Activated CD4-positive, alpha-beta T cell treated with anti-CD3 and anti-CD28 coated beads, Interleukin-2, amount 50 U/mL, for 4 hours (primary cell): ENCODE results near the gene FCAMR.

Source experiments
- DNase-seq, 2 experiments: peaks; one replicate each; pipeline ENCODE4 v3.0.0-alpha.2; 2020

FCAMR gene

DNA sequence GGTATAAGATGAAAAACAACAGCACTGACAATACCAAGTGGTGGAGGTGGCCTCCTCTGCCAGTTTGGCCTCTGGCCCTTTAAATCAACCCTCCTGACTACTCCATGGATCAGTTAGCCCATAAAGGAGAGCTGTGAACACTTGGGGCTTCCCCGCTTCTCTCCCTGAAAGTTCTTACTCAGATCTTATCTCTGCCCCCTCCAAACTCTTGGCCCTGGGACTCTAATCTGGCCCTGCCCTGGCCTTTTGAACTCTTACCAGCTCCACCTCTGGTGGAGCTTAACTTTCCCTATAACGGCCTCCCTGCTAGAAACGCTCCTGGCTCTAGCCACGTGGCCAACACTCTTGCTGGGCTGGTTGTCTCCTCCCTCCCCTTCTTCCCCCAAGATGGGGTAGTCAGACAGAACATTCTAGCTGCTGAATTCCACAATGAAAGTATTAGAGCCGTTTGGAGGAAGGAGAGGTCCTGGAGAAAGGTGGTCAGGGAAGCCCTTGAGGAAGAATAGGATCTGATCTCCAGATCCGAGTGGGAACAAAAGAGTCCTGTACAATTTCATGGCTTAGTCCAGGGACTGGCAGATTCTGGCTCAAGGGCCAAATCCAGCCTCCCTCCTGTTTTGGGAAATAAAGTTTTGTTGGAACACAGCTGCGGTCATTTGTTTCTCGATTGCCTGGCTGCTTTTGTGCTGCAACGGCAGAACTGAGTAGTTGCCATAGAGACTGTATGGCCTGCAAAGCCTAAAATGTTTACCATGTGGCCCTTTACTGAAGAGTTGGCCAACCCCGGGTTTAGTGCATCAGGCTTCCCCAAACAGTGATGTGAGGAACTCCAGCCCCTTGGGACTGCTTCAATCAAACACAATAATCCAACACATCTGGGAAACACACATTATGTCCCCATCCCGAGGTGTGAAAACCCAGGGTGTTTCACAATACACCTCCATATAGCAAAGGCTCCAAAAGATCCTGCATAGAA lies 14.5 kb downstream of the FCAMR start:
- DNase-seq, result no peak

DNA sequence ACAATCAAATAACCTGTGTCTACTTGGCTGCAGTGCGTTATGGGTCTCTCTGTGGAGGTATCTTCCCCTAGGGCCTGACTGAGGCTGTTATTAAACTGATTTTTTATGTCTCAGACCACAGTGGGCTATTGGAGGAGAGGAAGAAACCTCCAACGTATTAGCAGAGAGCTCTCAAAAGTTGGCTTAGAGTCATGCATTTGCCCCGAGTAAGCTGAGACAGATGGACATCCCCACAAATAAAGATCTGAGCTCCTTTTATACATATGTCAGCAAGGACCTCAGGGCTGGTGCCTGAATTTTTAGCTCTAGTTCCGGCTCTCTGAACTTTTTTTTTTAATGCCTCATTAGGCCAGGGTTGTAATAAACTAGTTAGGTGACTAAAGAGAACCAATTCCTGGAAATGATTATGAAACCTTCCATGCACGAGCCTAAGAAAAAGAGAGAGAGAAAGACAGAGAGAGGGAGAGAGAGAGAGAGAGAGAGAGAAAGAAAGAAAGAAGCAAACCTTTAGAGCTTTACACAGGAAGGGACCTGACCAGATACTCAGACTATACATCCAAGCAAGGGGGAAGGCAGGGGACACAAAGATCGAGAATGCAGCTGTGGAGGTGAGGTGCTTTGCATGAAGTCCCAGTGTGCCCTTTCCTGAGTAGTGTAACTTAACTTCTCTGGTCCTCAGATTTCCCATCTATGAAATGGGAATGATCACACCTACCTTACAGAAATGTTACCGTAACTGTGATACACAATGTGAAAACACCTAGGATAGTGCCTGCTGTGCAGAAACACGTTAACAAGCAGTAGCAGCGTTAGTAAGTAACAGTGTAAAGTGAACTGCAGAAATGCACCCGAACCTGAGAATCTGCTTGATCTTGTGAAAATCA lies 15.6 kb downstream of the FCAMR start:
- DNase-seq, result no peak

DNA sequence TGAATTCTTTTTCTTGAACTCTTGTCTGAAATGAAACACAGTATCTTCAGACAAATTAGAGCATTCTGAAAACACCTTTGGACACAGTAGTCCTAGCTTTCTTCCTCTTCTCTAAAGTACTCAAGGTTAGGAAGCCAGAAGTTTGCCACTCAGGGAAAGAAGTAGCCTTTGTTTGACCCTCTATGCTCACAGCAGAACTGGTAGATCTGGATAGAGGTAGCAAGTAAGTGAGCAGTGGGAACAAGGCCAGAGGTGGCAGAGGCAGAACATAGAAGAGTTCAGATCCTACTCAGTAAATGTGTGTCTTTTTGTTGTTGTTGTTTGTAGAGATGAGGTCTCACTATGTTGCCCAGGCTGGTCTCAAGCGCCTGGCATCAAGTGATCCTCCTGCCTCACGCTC lies 16.6 kb downstream of the FCAMR start:
- no peak for DNase-seq

DNA sequence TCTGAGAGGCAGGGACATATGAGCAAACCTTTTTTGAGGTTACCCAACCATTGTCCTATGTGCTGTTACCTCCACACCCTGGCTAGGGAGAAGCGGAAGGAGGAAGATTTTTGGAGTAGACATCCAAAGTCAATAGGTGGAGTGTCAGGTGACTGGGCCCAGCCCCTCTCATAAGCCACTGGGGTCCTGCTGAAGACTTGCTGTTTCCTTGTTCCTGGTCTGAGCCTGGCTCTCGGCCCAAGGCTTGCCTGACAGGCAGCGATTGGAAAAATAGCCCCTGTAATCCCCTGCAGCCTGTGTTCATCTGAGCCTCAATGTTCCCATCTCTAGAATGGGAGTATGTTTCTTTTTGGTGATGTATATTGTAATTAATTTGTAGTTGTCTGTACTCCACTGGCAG lies 17.1 kb downstream of the FCAMR start:
- DNase-seq, result no peak

DNA sequence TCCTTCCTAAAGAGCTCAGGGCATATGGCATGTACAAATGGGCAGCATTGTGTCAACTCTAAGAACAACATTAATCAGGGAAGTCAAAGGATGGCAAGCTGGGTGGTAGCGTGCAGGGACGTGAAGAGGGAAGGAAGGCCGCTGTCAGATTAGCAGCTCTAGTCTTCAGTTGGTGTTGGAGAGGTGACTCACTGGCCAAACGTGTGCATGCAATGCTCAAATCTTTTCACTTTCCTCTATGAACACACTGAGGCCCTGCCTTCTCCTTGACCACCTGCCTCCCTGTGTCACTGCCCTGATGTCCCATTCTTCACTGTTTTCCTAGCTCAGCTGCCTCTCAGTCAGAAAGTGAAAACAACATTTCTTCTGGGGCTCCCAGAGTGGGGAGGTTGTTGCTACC lies 18.1 kb downstream of the FCAMR start:
- no peak for DNase-seq

DNA sequence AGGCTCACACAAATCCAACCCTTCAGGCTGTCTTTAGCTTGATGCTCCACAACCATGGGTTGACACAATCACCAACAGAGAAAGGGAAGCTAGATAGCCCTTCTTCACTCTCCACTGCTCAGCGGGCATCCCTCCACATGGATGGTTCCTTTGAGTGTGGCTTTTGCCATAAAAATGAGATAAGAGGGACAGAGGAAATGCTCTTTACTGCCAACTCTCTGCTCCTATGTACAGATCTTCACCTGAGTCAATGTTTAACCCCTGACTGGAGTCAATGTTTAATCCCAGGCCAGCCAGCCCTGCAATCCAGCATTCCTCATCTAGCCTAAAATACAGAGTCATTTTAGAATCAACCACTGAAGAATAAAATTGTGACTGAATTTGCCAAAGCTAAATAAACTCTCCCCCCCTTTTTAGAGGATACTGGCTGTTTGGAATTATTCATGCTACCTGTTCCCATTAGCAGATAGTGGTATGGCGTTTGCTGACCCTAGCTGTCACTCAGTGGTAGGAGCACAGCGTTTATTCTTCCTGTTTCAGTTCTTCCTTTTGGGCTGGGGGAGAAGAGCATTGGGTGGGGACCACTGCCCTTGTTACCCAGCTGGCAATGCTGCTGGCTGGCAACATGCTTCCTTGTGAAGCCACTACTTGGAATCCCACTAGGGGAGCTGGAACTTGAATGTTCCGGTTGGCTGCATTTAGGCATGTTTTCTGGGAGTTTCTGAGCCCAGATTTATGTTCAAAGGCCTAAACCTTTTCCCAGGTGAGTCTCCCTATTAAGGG lies 18.8 kb downstream of the FCAMR start:
- DNase-seq, result no peak

DNA sequence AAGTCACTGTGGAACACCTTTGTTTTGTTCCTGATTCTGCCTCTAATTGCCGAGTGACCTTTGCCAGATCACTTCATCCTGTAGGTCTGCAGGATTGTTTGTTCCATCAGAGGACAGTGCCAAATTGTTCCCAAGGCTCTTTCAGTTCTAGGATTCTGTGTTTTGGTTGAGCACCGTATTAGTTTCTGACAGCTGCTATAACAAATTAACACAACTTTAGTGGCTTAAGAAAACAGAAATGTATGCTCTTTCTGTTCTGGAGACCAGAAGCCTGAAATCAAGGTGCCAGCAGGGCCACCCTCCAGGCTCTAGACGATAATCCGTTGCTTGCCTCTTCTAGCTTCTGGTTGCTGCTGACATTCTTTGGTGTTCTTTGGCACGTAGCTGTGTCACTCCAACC lies 20.6 kb downstream of the FCAMR start:
- no peak for DNase-seq

DNA sequence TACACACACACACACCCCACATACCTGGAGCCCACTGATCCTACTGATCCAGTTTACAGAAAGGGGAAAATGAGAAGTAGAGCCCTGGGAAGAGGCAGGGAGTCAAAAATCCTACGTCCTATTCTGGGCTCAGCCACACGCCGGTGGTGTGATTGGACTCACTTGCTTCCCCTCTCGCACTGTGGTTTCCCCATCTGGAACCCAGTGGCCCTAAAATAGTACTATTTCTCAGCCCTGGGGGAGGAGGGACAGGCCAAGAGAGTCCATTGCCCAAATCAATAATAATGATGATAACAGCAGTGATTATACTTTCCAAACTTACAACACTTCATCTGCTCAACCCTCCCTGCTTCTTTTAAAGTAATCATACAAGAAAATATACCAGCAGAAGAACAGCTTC lies 21.1 kb downstream of the FCAMR start:
- DNase-seq, result no peak

DNA sequence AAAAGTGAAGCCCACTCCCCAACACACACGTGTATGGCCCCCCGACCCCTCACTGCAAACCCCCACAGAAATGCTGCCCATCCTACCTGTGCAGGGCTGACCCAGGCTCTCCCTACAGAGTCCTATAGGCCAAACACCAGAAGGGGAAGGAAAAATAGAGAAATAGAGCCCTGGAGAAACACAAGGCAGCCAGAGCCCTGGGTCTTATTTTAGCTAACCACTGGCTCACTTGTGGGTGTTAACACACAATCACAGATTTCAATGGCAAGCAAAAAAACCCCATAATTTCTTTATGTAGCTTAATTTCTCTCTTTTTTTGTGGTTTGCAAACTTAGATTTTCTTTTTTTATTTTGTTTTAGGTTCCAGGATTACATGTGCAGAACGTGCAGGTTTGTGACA lies 23.0 kb downstream of the FCAMR start:
- DNase-seq, result no peak

DNA sequence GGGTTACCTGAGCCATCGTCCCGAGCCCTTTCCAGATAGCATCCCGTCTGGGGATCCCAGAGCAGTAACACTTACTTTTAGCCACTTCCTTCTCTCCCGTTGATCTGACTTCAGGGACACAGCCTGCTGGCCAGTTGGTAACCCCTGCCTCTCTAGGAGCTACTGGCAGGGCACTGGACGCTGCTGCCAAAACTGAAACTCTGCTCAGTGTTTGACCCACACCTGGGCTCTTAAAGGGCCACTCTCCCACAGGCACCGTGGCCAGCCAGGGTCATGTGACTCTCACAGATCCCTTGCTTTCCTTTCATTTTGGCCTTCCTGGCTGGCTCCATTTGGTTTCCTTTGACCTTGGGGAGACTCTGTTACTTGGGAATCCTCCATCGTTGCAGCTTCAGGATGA lies 24.0 kb downstream of the FCAMR start, which contains the start of gene PIGR:
Gene PIGR, minus strand, starts transcription at position 206 of the 400 bp plus-strand sequence. CDS start 5,935 bp downstream, outside the sequence.
- DNase-seq, result no peak

DNA sequence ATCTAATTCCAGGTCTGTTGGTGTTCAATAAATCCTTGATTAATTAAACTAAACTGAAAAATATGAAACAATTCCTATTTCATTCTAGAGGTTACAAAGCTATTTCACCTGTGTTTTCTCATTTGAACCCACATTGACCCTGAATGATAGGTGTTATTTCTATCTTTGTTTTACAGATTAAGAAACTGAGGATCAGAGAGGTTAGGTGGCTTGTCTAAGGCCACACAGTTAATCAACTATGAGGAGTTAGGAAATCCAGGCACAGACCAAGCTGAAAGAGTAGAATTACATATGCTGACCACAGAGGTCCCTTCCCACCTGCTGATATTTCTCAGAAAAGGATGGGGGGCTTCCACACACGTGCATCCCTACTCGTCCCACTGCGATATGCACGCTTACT lies 24.5 kb downstream of the FCAMR start:
- no peak for DNase-seq

DNA sequence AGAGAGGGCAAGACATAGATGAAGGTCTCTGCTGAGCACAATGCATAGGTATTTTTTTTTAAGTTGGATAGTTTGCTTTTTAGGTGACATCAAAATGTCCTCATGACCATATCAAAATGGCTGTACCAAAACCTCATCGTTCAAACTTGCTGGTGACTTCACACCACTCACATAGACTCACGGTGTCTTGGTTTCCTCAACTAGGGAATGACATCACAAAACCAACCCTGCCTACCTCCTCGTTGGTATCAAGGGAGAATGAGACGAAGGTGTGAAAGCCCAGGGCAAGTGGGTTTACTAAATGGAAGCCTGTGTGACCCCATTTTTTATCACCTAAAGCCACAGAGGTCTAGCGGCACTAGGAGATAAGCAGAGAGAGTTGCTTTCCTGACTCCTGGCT lies 25.6 kb downstream of the FCAMR start:
- no peak for DNase-seq

DNA sequence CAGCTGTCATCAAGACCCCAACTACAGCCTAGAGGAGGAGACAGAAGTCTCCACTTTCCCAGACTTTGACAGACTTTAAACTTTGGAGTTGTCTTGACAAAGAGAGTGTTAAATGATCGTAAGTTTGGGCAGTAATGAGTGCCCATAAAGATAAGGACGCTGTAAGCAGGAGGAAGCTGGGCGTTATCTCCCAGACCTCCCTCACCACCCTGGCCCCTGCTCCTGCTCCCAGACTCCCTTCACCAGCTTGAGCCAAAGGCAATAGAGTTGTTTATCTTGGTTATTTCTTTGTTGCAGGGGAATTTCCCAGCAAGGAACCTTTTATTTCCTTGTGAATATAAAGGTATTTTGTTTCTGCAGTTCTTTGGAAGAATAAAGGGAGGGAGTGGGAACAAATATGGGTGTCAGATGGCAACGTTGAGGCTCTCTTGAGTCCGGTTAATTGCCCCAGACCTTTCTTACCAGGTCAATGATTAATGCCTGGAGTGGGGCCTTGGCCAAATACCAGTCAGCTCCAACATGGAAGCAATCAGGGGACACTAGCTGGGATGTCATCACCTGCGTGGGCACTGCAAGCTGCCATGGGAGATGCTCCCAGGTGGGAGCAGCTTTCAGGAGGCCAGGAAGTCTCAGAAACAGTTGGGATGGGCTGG lies 28.4 kb downstream of the FCAMR start:
- DNase-seq, result no peak

DNA sequence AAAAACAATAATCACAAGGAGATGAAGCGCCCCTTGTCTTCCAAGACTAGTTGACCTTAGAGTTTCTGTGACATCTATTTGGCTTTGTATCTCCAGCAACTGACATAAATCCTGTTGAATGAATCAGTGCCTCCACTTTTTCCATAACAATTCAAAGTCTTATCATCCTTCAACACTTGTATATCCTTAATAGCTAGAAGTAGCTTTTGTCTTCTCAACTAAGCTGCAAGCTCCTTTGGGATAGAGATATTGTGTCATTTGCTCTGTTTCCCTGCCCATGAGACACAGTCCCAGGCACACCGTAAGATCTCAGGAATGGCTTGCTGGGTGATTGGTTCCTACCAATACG lies 29.7 kb downstream of the FCAMR start:
- DNase-seq, result no peak

DNA sequence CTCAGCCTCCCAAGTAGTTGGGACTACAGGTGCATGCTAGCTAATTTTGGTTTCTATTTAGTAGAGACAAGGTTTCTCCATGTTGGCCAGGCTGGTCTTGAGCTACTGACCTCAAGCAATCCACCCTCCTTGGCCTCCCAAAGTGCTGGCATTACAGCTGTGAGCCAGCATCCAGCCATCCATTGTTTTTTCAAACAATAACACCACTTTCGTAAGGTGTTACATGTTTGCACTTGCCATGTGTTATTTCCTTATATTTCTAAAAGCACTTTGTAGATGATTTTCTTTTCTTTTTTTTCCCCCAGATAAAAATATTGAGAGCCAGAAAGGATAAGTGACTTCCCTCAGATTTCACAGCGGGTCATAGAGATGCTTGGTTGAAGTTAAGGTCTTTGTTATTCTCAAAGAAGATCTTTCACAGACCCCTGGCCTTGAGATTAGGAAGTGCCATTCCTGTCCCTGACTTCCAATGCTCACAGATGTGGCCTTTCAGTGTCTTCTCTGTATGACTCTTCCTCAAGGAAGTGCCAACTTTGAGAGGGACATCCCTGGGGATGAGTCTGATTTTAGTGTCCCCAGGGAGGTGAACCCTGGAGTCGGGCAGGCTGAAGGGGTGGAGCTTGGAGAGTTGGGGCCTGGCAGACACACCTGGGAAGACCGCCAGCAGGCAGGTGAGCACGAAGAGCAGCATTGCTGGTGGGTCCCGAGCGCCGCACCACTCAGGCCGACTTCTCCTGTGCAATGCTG lies 30.2 kb downstream of the FCAMR start:
- DNase-seq, result no peak

DNA sequence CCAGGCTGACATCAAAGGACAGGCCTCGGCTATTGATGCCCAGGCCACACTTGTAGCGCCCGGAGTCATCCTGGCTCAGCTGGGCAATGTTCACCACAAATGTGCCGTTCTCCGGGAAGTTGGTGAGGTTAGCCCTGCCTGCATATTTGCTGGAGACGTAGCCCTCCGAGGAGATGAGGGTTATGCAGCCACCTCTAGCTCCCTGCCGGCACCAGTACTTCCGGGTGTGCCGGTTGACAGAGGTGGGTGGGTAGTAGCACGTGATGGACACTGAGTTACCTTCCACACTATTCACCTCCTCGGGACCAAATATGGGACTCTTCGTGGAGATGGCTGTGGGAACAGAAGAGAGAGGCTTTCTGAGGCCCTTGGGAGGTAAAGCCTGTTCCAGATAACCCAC lies 31.1 kb downstream of the FCAMR start:
- no peak for DNase-seq

DNA sequence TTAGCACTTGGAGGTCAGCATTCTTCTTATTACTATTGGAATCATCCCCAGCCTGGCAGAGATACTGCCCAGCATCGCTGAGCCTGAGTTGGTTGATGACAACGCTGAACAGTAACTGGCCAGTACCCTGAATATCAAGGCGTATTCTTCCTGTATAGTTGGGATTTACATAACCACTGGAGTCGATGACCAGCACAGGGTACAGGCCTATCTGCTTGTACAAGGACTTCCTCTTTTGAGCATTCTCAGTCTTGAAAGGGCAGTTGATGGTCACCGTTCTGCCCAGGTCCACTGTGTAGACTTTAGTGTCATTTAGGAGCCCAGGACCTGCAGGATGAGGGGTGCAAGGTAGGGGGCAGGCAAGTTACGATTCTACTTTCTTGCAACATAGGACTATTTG lies 32.8 kb downstream of the FCAMR start:
- DNase-seq, result no peak

DNA sequence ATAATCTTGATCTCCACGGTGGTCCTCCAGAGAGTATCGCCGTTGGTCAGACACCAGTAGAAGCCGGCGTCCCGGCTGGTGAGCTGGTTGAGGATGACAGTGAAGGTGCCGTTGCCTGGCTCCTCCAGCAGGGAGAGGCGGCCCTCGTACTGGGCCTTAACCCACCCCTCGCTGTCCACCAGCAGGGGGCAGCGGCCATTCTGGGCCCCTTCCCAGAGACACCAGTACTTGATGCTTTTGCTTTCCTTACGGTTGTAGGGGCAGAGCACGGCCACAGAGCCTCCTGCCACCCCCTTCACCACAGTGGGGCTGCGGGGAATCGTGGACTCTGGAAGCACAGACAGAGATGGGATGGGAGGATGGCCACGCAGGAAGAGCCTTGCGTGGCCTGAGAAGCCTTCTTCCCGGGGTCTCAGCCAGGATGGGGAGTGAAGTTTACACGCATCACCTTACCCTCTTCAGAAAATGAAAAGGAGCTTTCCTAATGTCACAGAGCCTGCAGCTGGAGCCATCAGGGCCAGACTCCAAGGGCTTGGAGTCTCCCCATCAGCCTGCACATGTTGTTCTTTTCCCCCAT lies 34.7 kb downstream of the FCAMR start:
- DNase-seq, result peak in 1 of 2 experiments; percentile 24

DNA sequence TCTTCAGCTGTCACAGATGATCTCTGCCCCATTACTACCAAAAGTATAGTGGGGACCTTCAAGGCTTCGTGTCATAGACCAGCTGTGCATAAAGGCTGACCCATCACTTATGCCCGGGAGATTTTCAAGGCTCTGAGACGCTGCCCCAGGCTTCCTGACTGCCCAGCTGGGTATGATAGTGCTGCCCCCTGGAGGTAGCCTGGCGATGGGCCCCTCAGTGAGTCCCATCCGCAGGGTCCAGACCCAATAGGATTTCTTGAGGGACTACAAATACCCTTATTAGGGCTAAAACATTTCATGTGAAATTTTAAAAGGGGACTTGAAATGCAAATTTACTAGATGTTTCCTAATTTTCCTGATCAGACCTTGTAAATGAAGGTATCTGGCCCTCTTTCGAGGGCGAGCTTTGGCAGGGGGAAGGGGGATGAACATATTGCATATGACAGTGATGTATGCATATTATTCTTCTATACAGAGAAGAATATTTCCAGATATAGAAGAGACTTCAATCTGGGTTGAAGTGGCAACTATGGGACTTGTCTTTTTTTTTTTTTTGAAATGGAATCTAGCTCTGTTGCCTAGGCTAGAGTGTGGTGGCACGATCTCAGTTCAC lies 36.8 kb downstream of the FCAMR start:
- DNase-seq, result peak; percentile 69 to 71

DNA sequence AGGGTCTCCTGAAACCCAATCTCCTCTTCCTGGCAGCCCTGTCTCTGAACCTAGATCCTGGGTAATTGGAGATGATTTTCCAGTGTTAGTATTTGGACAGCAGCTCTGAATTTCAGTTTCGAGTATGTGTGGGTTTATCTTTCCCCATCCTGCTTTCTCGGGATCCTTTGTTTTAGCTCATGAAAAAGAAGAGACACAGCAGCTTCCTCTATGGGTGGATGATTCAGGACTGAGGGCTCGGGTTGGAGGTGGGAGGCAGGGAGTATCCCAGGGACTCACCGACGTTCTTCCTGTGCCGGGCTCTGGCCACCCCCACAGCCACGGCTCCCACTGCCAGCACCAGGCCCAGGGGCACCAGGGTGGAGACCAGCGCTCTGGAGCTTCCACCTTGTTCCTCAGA lies 38.1 kb downstream of the FCAMR start:
- DNase-seq, result no peak

DNA sequence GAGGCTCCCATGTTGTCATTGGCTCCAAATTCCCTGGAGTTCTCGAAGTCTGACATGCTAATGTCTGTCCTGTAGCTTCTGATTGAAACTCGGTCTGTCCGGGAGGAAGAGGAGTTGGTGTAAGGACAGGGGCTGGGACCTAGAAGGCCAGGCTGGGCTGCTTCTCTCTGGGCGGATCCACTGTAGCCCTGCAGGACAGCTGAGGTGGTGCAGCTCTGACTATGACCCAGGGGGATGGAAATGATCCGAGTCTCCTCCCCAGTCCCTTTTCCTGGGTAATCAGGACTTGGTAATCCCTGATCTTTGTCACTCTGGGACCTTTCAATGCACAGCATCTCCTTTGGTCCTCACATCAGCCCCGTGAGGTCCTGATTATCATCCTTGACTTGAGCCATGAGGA lies 38.6 kb downstream of the FCAMR start:
- no peak for DNase-seq
